Endometrium (tissue), 2 donors: ENCODE data around the gene RAET1E.
"Not testable (repeated sequence)": the region's sequence is repeated elsewhere in the genome, so short reads cannot be mapped to it uniquely, and the experiment has no call there.

Experiments
- FAIRE-seq: peaks from 2 replicates; lab custom pipeline; 2012; peaks lifted over from hg19 to GRCh38; lab: Jason Lieb, UNC
- donor health status: control.
- donor health status: control.

RAET1E gene

GRCh38 chr6:149889326-149889725, 8.6 kb downstream of the RAET1E start:
- FAIRE-seq = no peak

GRCh38 chr6:149888659-149889058, 9.3 kb downstream of the RAET1E start:
- FAIRE-seq = no peak

- FAIRE-seq = no peak
Measured at GRCh38 chr6:149888093-149888492, 9.8 kb downstream of the RAET1E start.

GRCh38 chr6:149887343-149887742, 10.6 kb downstream of the RAET1E start:
- no peak for FAIRE-seq

- FAIRE-seq = no peak
Measured at GRCh38 chr6:149885888-149886287, 12.0 kb downstream of the RAET1E start.

GRCh38 chr6:149884617-149885016, 13.3 kb downstream of the RAET1E start:
- FAIRE-seq = no peak

- no peak for FAIRE-seq
Measured at GRCh38 chr6:149884215-149884614, 13.7 kb downstream of the RAET1E start.

- FAIRE-seq = no peak
Measured at GRCh38 chr6:149881860-149882259, 16.1 kb downstream of the RAET1E start.

- no peak for FAIRE-seq
Measured at GRCh38 chr6:149881066-149881766, 16.7 kb downstream of the RAET1E start.

- no peak for FAIRE-seq
Measured at GRCh38 chr6:149877659-149878058, 20.3 kb downstream of the RAET1E start.

GRCh38 chr6:149876241-149876933, 21.5 kb downstream of the RAET1E start:
- no peak for FAIRE-seq

GRCh38 chr6:149872233-149872632, 25.7 kb downstream of the RAET1E start:
- no peak for FAIRE-seq

- no peak for FAIRE-seq
Measured at GRCh38 chr6:149871182-149871581, 26.7 kb downstream of the RAET1E start.

GRCh38 chr6:149869275-149869892, 28.5 kb downstream of the RAET1E start:
- FAIRE-seq = no peak

GRCh38 chr6:149867876-149868640, 29.9 kb downstream of the RAET1E start:
- no peak for FAIRE-seq

GRCh38 chr6:149864578-149865535, 33.1 kb downstream of the RAET1E start:
- no peak for FAIRE-seq

GRCh38 chr6:149863698-149864577, 34.0 kb downstream of the RAET1E start, which contains the start of gene LRP11:
TSS of gene LRP11 (minus strand) at chr6:149864359. CDS start at chr6:149864020, 339 bp downstream.
- FAIRE-seq = no peak

- FAIRE-seq = no peak
Measured at GRCh38 chr6:149862922-149863697, 34.8 kb downstream of the RAET1E start.

- FAIRE-seq = not testable (repeated sequence)
Measured at GRCh38 chr6:149862424-149862738, 35.5 kb downstream of the RAET1E start.
